HG03280 (cell line): ENCODE results near the gene EPHA10.

Source experiments
- ATAC-seq: cut with Tn5 transposase; IDR thresholded peaks from one replicate; pipeline ENCODE4 v1.9.1; 2021; ENCODE audit warnings: mild to moderate bottlenecking, moderate library complexity; ENCODE audit not compliant: unreplicated experiment

Gene EPHA10

GRCh38 chr1:37764888-37765441 is at the start of gene EPHA10:
EPHA10 (minus strand) TSS chr1:37765120; CDS start chr1:37765066, 54 bp downstream.
- ATAC-seq: no peak

- ATAC-seq: no peak
Measured at GRCh38 chr1:37814252-37814651, 49.3 kb upstream of the EPHA10 start.

GRCh38 chr1:37813529-37814145 is 48.7 kb upstream of the EPHA10 start:
- ATAC-seq: no peak

- ATAC-seq: no peak
Measured at GRCh38 chr1:37811027-37811655, 46.2 kb upstream of the EPHA10 start.

GRCh38 chr1:37809942-37810341 is 45.0 kb upstream of the EPHA10 start:
- no peak for ATAC-seq

- peak; percentile 36 for ATAC-seq
Measured at GRCh38 chr1:37808369-37809319, 43.7 kb upstream of the EPHA10 start.

- peak; percentile 89 for ATAC-seq
Measured at GRCh38 chr1:37807555-37808368, 42.8 kb upstream of the EPHA10 start, which contains the start of the genes C1orf122 and YRDC. C1orf122 (plus strand) TSS chr1:37807790; CDS start chr1:37808405, 615 bp downstream. YRDC (minus strand) TSS chr1:37808208; CDS start chr1:37808180, 28 bp downstream.

GRCh38 chr1:37807220-37807554 is 42.3 kb upstream of the EPHA10 start:
- ATAC-seq: no peak

GRCh38 chr1:37802439-37802838 is 37.5 kb upstream of the EPHA10 start:
- no peak for ATAC-seq

GRCh38 chr1:37797750-37798345 is 32.9 kb upstream of the EPHA10 start:
- ATAC-seq: no peak

GRCh38 chr1:37795340-37796125 is 30.6 kb upstream of the EPHA10 start:
- no peak for ATAC-seq

GRCh38 chr1:37794372-37795339 is 29.7 kb upstream of the EPHA10 start:
- peak; percentile 30 for ATAC-seq

- ATAC-seq: peak; percentile 61
Measured at GRCh38 chr1:37793773-37794371, 29.0 kb upstream of the EPHA10 start, which contains the start of gene MANEAL. MANEAL (plus strand) TSS chr1:37793847; CDS start chr1:37794183, 336 bp downstream.

- no peak for ATAC-seq
Measured at GRCh38 chr1:37792943-37793686, 28.2 kb upstream of the EPHA10 start.

GRCh38 chr1:37782491-37782890 is 17.6 kb upstream of the EPHA10 start:
- ATAC-seq: no peak

GRCh38 chr1:37778654-37779053 is 13.7 kb upstream of the EPHA10 start:
- no peak for ATAC-seq
